Mesothelial cell of epicardium (in vitro differentiated cells): ENCODE data around the gene FAM124A. TPM values are rescaled to one million over a fixed set of nuclear protein-coding genes. Genes with fewer than 3 reads are reported as not detected.
A peak's percentile ranks its signal among the peaks of the same experiment; 100 is the strongest.
"Not testable (repeated sequence)": the region's sequence is repeated elsewhere in the genome, so short reads cannot be mapped to it uniquely, and the experiment has no call there.

ENCODE experiments used
- DNase-seq, 2 experiments: peaks; one replicate each; pipeline ENCODE4 v3.0.0; 2021; ENCODE audit warnings: low spot score in 2 of 2; ENCODE audit not compliant: unreplicated experiment in 2 of 2
- H3K27ac Mint-ChIP-seq: 2 replicates; pipeline ENCODE4 v1.8.0; 2021; ENCODE audit warnings: mixed read lengths
- H3K27me3 Mint-ChIP-seq: 2 replicates; pipeline ENCODE4 v1.8.0; 2021; ENCODE audit warnings: low read depth, mixed read lengths
- H3K36me3 Mint-ChIP-seq: 2 replicates; pipeline ENCODE4 v1.8.0; 2021; ENCODE audit warnings: mixed read lengths
- H3K4me1 Mint-ChIP-seq: 2 replicates; pipeline ENCODE4 v1.8.0; 2021; ENCODE audit warnings: mixed read lengths
- H3K4me3 Mint-ChIP-seq: 2 replicates; pipeline ENCODE4 v1.8.0; 2021; ENCODE audit warnings: mild to moderate bottlenecking, moderate library complexity, mixed read lengths
- H3K9me3 Mint-ChIP-seq: 2 replicates; pipeline ENCODE4 v1.8.0; 2021; ENCODE audit warnings: mixed read lengths
- total RNA-seq: library from RNA; stranded (reverse); gene quantifications from 3 replicates; pipeline ENCODE4 v1.2.1, GENCODE V29; 2021
- TF ChIP-seq, protein P1 (sequence below): fragments of 200-600 bp; sonication (generic); IDR thresholded peaks from one replicate; pipeline ENCODE4 v1.5.0; 2021; ENCODE audit warnings: antibody characterized with exemption; ENCODE audit not compliant: unreplicated experiment

Gene FAM124A
- total RNA-seq, 1 donor from 2014 or later: 0.78 TPM

GRCh38 chr13:51287758-51288157 is 65.6 kb downstream of the FAM124A start:
- Mint-ChIP-seq H3K27me3 (peaks cover 5% of the 10 kb centered on the region), H3K9me3 (no peaks in the 10 kb centered on the region), H3K36me3 (no peaks in the 10 kb centered on the region), H3K4me1 (peaks cover 12% of the 10 kb centered on the region), H3K27ac (no peak overlapping the region), H3K4me3 (no peak overlapping the region)
- DNase-seq: peak in 1 of 2 experiments; percentile 27
- TF ChIP-seq, protein P1, sequence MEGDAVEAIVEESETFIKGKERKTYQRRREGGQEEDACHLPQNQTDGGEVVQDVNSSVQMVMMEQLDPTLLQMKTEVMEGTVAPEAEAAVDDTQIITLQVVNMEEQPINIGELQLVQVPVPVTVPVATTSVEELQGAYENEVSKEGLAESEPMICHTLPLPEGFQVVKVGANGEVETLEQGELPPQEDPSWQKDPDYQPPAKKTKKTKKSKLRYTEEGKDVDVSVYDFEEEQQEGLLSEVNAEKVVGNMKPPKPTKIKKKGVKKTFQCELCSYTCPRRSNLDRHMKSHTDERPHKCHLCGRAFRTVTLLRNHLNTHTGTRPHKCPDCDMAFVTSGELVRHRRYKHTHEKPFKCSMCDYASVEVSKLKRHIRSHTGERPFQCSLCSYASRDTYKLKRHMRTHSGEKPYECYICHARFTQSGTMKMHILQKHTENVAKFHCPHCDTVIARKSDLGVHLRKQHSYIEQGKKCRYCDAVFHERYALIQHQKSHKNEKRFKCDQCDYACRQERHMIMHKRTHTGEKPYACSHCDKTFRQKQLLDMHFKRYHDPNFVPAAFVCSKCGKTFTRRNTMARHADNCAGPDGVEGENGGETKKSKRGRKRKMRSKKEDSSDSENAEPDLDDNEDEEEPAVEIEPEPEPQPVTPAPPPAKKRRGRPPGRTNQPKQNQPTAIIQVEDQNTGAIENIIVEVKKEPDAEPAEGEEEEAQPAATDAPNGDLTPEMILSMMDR: no peak

DNA sequence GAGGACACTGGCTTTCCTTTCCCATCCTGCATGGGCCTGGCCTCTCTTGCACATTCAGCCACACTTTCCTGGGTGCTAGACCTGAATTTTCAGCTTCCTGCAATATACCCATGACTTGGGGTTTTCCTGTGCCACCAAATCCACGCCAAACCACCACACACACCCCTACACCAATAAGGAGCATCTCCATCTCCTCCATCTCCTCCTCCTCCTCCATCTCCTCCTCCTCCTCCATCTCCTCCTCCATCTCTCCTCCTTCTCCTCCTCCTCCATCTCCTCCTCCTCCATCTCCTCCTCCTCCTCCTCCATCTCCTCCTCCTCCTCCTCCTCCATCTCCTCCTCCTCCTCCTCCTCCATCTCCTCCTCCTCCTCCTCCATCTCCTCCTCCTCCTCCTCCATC is 66.1 kb downstream of the FAM124A start:
- H3K9me3 Mint-ChIP-seq, H3K27me3 Mint-ChIP-seq, H3K4me3 Mint-ChIP-seq, H3K27ac Mint-ChIP-seq, H3K36me3 Mint-ChIP-seq: not testable (repeated sequence)
- peaks cover 12% of the 10 kb centered on the region for H3K4me1 Mint-ChIP-seq
- DNase-seq: peak in 1 of 2 experiments; percentile 2

- Mint-ChIP-seq H3K4me1 (peaks cover 12% of the 10 kb centered on the region), H3K36me3 (no peaks in the 10 kb centered on the region), H3K27ac (no peak overlapping the region), H3K4me3 (no peak overlapping the region), H3K27me3 (peaks cover 5% of the 10 kb centered on the region), H3K9me3 (no peaks in the 10 kb centered on the region)
- TF ChIP-seq, protein P1: no peak
- no peak for DNase-seq
Observed at GRCh38 chr13:51291341-51291740, 69.1 kb downstream of the FAM124A start.

- TF ChIP-seq, protein P1: no peak
- Mint-ChIP-seq H3K4me1 (peaks cover 12% of the 10 kb centered on the region), H3K36me3 (no peaks in the 10 kb centered on the region), H3K27ac (no peak overlapping the region), H3K4me3 (no peak overlapping the region), H3K9me3 (no peaks in the 10 kb centered on the region), H3K27me3 (peaks cover 5% of the 10 kb centered on the region)
- no peak for DNase-seq
Observed at GRCh38 chr13:51292000-51292565, 69.9 kb downstream of the FAM124A start.

DNA sequence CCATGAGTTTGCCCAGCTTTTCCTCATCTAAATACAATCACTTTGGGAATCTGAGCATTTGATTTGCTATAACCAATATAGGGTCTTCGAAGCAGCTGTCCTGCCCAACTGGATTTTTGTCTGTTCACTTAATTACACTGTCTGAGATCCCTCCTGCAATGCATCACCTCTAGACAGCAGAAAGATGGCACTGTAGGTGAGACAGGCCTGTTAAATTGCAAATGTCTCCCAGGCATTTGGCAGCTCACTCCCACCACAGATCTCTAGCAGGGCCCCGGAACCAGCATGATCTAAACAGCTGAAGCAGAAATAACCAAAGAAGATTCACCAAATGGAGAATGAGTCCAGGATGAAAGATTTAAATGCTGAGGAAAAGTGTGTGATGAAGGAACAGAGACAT is 75.4 kb downstream of the FAM124A start:
- no peak for DNase-seq
- no peaks in the 10 kb centered on the region for H3K9me3 Mint-ChIP-seq
- H3K4me3 Mint-ChIP-seq: no peak overlapping the region
- no peaks in the 10 kb centered on the region for H3K27me3 Mint-ChIP-seq
- no peak overlapping the region for H3K27ac Mint-ChIP-seq
- H3K36me3 Mint-ChIP-seq: no peaks in the 10 kb centered on the region
- peaks cover 6% of the 10 kb centered on the region for H3K4me1 Mint-ChIP-seq
- TF ChIP-seq, protein P1: no peak

- no peak overlapping the region for H3K4me3 Mint-ChIP-seq
- no peaks in the 10 kb centered on the region for H3K9me3 Mint-ChIP-seq
- TF ChIP-seq, protein P1: no peak
- no peaks in the 10 kb centered on the region for H3K27me3 Mint-ChIP-seq
- no peak overlapping the region for H3K27ac Mint-ChIP-seq
- DNase-seq: no peak
- H3K4me1 Mint-ChIP-seq: peaks cover 4% of the 10 kb centered on the region
- no peaks in the 10 kb centered on the region for H3K36me3 Mint-ChIP-seq
Observed at GRCh38 chr13:51298812-51299211, 76.6 kb downstream of the FAM124A start.
